ENCODE data around the gene C5AR2. TPM values are rescaled to one million over a fixed set of nuclear protein-coding genes. Genes with fewer than 3 reads are reported as not detected.
"Not testable (repeated sequence)": the region's sequence is repeated elsewhere in the genome, so short reads cannot be mapped to it uniquely, and the experiment has no call there.

C5AR2 gene
- total RNA-seq, 2 donors from 2014 or later = 0.74 to 0.82 TPM

DNA sequence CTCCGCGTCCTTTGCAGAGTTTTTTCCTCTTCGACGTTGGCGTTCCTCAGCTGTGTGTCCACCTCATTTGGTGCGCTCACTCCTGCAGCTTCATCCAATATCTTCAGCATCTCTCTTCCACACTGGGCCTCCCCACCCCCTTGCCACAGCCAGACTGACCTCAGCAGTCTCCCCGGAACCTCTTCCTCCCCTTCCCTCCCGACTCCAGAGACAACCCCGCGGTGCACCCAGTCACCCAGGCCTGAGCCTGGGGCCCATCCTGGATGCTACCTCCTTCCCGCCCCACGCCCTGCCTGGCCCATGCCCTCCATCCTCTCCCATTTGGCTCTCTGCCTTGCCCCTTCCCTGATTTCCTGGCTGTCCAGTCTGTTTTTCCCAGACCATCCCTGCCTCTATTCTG is 8.1 kb upstream of the C5AR2 start:
- H3K4me3 ChIP-seq = no peak overlapping the region
- intact Hi-C loops (cut with DNase I) = no loop called here
- H3K27me3 ChIP-seq = no peaks in the 10 kb centered on the region
- H3K4me1 ChIP-seq = no peaks in the 10 kb centered on the region
- TF ChIP-seq, protein P1, sequence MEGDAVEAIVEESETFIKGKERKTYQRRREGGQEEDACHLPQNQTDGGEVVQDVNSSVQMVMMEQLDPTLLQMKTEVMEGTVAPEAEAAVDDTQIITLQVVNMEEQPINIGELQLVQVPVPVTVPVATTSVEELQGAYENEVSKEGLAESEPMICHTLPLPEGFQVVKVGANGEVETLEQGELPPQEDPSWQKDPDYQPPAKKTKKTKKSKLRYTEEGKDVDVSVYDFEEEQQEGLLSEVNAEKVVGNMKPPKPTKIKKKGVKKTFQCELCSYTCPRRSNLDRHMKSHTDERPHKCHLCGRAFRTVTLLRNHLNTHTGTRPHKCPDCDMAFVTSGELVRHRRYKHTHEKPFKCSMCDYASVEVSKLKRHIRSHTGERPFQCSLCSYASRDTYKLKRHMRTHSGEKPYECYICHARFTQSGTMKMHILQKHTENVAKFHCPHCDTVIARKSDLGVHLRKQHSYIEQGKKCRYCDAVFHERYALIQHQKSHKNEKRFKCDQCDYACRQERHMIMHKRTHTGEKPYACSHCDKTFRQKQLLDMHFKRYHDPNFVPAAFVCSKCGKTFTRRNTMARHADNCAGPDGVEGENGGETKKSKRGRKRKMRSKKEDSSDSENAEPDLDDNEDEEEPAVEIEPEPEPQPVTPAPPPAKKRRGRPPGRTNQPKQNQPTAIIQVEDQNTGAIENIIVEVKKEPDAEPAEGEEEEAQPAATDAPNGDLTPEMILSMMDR (IDR thresholded peaks at IDR 0.05) = no peak
- no peaks in the 10 kb centered on the region for H3K9me3 ChIP-seq
- peak overlapping the region; percentile 17 for H3K27ac ChIP-seq
- H3K9ac ChIP-seq (ENCODE audit: low read depth in 2 of 2, low read length in 2 of 2) = no peak overlapping the region
- no peaks in the 10 kb centered on the region for H3K36me3 ChIP-seq
- no peak for DNase-seq

DNA sequence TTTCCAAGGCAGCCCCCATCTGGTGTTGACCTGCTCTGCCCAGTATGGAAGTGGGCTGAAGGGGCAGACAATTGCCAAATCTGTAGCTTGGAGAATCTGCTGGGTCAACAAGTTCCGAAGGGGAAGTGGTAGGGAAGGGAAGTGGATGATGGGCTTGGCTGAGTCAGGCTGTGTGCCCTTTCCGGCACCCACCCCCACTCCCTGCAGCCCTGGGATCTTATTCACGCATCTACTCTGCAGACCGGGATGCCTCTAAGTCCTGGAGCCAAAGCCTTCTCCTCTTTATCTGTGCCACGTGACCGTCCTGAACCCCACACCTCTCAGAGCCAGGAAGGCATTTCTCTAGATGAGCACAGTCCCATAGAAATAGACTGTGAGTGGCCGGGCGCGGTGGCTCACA is 7.5 kb upstream of the C5AR2 start:
- no peaks in the 10 kb centered on the region for H3K36me3 ChIP-seq
- H3K4me1 ChIP-seq = no peaks in the 10 kb centered on the region
- H3K9ac ChIP-seq (ENCODE audit: low read depth in 2 of 2, low read length in 2 of 2) = no peak overlapping the region
- peak overlapping the region; percentile 17 for H3K27ac ChIP-seq
- no peak overlapping the region for H3K4me3 ChIP-seq
- H3K9me3 ChIP-seq = no peaks in the 10 kb centered on the region
- no peak for DNase-seq
- TF ChIP-seq, protein P1 (IDR thresholded peaks at IDR 0.05) = no peak
- H3K27me3 ChIP-seq = no peaks in the 10 kb centered on the region
- intact Hi-C loops (cut with DNase I) = no loop called here

DNA sequence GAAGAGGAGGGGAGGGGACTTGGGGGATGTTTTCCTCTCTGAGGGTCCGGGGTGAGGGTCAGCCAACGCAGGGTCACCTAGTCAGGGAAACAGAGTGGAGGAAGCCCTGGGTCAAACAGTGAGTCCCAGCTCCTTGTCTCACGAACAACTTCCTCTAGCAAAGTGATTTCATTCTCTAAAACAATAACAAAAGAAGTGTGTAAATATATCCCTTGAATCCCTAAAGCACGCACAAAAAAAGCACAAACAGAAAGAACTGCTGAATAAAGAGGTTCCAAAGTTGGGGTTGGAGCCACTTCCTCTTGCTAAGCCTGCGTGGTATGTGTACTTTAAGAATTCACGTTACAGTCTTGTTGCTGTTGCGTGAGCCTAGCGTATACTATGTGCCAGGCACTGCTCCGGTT is 1.5 kb upstream of the C5AR2 start:
- no peaks in the 10 kb centered on the region for H3K4me1 ChIP-seq
- peak overlapping the region; percentile 37 for H3K27ac ChIP-seq
- no peaks in the 10 kb centered on the region for H3K36me3 ChIP-seq
- no peaks in the 10 kb centered on the region for H3K27me3 ChIP-seq
- TF ChIP-seq, protein P1 (IDR thresholded peaks at IDR 0.05) = no peak
- DNase-seq = no peak
- intact Hi-C loops (cut with DNase I) = no loop called here
- H3K9me3 ChIP-seq = no peaks in the 10 kb centered on the region
- no peak overlapping the region for H3K4me3 ChIP-seq
- no peak overlapping the region for H3K9ac ChIP-seq (ENCODE audit: low read depth in 2 of 2, low read length in 2 of 2)

DNA sequence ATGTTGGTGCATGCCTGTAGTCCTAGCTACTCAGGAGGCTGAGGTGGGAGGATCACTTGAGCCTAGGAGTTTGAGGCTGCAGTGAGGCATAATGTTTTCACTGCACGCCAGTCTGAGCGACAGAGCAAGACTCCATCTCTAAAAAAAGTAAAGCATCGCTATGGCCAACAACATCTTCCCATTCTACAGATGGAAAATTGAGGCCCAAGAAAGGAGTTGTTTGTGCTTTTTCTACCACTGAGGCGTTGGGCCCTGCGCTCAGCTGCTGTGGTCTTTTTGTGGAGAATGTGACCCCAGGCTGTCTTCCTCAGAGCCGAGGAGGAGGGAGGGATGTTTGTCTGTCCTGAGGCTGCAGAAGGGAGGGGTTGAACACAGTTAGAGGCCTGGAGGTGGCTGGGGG is 485 bp upstream of the C5AR2 start:
- no peak for DNase-seq
- no peaks in the 10 kb centered on the region for H3K36me3 ChIP-seq
- H3K4me3 ChIP-seq = no peak overlapping the region
- no peak overlapping the region for H3K9ac ChIP-seq (ENCODE audit: low read depth in 2 of 2, low read length in 2 of 2)
- no peak overlapping the region for H3K27ac ChIP-seq
- TF ChIP-seq, protein P1 (IDR thresholded peaks at IDR 0.05) = no peak
- intact Hi-C loops (cut with DNase I) = no loop called here
- no peaks in the 10 kb centered on the region for H3K27me3 ChIP-seq
- no peaks in the 10 kb centered on the region for H3K9me3 ChIP-seq
- no peaks in the 10 kb centered on the region for H3K4me1 ChIP-seq

DNA sequence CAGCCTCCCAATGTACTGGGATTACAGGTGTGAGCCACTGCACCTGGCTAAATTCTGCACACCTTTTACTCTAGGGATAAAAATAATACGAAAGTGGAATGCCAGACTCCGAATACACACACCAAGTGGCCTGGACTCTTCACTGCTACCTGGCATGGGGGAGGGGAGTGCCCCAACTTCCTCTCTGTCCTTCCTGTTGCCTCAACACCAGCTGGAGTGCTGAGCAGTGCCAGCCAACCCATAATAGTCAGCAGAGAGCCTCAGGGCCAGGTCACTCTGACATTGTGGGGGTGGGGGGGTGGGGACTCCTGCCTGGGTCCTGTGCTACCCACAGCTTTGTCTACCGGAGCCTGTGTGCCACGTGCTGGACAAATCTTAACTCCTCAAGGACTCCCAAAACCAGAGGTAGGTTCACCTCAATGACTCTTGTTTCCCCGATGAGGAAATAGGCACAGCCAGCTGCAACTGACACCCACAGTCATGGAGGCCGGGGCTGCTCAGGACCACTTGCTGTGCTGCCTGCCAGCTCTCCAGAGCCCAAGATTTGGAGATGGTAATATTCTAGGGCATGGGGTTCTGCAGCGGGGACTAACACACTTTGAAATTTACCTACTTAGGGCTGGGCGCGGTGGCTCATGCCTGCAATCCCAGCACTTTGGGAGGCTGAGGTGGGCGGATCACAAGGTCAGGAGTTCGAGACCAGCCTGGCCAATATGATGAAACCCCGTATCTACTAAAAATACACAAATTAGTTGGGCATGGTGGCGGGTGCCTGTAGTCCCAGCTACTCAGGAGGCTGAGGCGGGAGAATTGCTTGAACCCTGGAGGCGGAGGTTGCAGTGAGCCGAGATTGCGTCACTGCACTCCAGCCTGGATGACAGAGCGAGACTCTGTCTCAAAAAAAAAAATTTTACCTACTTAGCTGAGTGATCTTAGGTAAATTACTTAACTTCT is 5.1 kb downstream of the C5AR2 start:
- peak; percentile 31 for DNase-seq
- not testable (repeated sequence) for H3K4me3 ChIP-seq

More for the DNA sequence above, 5.1 kb downstream of the C5AR2 start:
- H3K9me3 ChIP-seq; H3K27ac ChIP-seq; intact Hi-C loops (cut with DNase I); H3K36me3 ChIP-seq; H3K27me3 ChIP-seq; H3K4me1 ChIP-seq: not testable (repeated sequence)
- H3K9ac ChIP-seq (ENCODE audit: low read depth in 2 of 2, low read length in 2 of 2) = peak overlapping the region in 1 of 2 donors; percentile 24

Data from colonic mucosa (tissue), 4 donors.